IgD-negative memory B cell (primary cell): ENCODE measurements around the gene QRFP. TPM values are rescaled to one million over a fixed set of nuclear protein-coding genes. Genes with fewer than 3 reads are reported as not detected.

Experiments used
- H3K27ac Mint-ChIP-seq, 3 donors: one replicate each; pipeline ENCODE4 v1.8.0; 2020 to 2022; ENCODE audit warnings: mild to moderate bottlenecking in 3 of 3, mixed read lengths in 3 of 3, moderate library complexity in 1 of 3
- H3K27me3 Mint-ChIP-seq: one replicate; pipeline ENCODE4 v1.8.0; 2021; ENCODE audit warnings: mixed read lengths
- H3K36me3 Mint-ChIP-seq: one replicate; pipeline ENCODE4 v1.8.0; 2020; ENCODE audit warnings: mild to moderate bottlenecking, mixed read lengths
- H3K4me1 Mint-ChIP-seq, 3 donors: one replicate each; pipeline ENCODE4 v1.8.0; 2020 to 2022; ENCODE audit warnings: mixed read lengths in 3 of 3, mild to moderate bottlenecking in 1 of 3
- H3K4me3 Mint-ChIP-seq, 4 donors: one replicate each; pipeline ENCODE4 v1.8.0; 2020 to 2022; ENCODE audit warnings: mild to moderate bottlenecking in 4 of 4, mixed read lengths in 4 of 4, moderate library complexity in 3 of 4
- H3K9me3 Mint-ChIP-seq, 3 donors: one replicate each; pipeline ENCODE4 v1.8.0; 2020 to 2021; ENCODE audit warnings: mixed read lengths in 3 of 3, mild to moderate bottlenecking in 1 of 3
- polyA plus RNA-seq: library from polyadenylated mRNA; unstranded; fragments of 300-500 nt; fragmentation: Illumina TruSeq; gene quantifications from one replicate; pipeline ENCODE4 v1.2.3, GENCODE V29; 2021

QRFP gene
- polyA plus RNA-seq, 1 donor from 2014 or later: not detected

DNA sequence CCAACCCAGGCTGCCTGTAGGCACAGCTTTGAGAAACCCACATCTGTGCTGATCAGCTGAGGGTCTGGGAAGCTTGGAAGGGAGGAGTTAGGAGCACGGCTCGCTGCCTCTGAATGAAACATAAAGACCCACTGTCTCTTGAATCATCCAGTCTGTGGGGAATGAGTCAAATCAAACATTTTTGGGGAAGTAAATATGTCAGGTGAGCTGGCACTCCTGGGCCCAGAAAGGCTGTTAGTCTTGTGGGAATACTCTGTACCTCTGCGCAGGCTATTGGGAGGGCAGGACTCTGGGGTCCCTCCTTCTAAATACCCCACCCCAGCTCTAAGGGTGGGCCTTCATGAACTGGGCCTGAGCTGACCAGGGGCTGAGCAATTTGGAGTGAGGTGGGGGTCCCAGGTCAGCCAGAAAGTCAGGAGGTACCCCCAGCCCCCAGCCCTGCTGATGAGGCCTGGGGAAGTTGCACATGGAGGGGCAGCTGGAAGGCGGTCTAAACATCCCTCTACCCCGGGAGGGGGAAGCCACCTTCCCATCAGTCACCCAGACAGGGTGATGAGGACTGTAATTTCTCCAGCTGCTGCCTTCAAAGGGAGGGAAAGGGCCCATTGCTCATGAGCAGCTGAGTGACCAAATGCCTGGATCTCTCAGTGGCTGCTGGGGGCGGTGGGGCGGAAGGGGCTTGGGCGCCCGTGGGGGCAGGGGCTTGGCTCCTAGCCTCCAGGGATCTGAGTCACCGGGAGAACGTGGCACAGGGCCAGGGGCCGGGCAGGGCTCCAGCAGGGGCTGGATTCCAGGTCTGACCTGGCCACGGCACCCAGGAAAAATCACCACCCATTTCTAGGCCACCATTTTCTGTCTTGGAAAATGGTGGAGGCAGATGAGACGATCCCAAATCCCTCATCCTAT, 31.6 kb upstream of the QRFP start:
- no peak overlapping the region for H3K4me3 Mint-ChIP-seq
- no peaks in the 10 kb centered on the region for H3K36me3 Mint-ChIP-seq
- peaks cover 32% of the 10 kb centered on the region for H3K27me3 Mint-ChIP-seq
- H3K27ac Mint-ChIP-seq: peak overlapping the region in 1 of 3 donors; percentile 19
- H3K4me1 Mint-ChIP-seq: peaks cover 11 to 19% (median 13%) of the 10 kb centered on the region in 3 donors
- H3K9me3 Mint-ChIP-seq: no peaks in the 10 kb centered on the region

DNA sequence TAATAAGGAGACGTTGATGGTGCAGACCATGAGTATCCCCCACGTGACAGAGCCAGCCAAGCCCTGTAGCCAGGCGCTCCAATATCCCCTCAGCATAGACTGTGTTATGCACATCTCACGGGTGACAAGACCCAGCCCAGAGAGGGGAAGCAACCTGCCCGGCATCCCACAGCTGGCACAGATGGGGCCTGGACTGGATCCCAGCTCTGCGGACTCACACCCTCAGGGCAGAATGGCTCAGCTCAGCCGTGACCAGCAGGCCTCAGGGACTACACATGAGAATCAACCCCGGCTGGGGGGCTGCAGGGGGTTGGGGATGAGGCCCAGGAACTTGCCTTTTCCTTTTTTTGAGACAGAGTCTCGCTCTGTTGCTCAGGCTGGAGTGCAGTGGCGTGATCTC, 30.7 kb upstream of the QRFP start:
- Mint-ChIP-seq H3K27me3 (peaks cover 32% of the 10 kb centered on the region), H3K36me3 (no peaks in the 10 kb centered on the region), H3K4me3 (no peak overlapping the region), H3K4me1 (peaks cover 11 to 15% (median 11%) of the 10 kb centered on the region in 3 donors), H3K9me3 (no peaks in the 10 kb centered on the region), H3K27ac (no peak overlapping the region)

DNA sequence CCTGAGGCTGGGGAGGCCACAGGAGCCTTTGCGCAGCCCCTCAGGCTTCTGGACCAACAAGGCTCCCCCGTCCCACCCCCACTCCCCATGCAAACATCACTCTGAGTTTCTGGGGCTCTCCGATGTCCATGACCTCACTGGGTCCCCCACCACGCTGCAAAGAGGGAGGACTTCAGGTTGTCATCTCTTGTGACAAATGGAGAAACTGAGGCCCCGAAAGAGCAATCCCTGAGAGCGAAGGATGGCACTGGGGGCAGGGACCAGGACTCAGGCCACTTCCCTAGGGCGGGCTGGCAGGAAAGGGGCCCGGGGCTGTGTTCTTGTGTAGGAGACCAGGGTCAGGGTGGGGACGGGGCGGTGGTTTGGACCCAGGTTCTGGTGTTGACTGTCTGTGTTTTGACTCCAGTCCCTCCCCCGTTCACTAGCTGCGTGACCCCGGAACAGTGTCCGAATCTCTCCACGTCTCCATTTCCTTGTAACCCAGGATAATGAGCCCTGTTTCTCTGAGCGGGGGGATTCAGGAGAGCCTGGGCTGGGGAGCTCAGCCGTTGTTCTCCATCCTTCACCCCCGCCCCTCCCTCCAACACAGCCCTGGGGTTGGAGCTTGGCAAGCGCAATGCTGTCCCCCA, 28.6 kb upstream of the QRFP start:
- Mint-ChIP-seq H3K36me3 (no peaks in the 10 kb centered on the region), H3K27me3 (peaks cover 21% of the 10 kb centered on the region), H3K4me1 (peaks cover 3 to 6% (median 4%) of the 10 kb centered on the region in 3 donors), H3K4me3 (no peak overlapping the region), H3K27ac (no peak overlapping the region), H3K9me3 (no peaks in the 10 kb centered on the region)

DNA sequence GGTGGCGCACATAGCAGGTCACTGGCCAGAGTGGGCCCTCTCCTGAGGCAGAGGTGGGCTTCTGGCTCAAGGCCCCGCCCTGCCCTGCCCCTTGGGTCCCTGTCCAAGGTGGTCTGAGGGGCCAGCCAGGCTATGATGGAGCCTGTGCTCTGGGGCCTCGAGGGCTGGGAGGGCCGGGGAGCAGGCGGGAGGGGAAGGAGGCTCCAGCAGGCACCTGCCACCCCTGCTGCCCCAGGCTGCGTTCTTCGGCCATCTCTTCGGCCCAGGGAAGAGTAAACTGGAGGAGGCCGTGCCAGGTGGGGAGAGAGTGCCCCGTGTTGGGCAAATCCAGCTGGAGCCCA, 27.8 kb upstream of the QRFP start:
- no peaks in the 10 kb centered on the region for H3K36me3 Mint-ChIP-seq
- H3K4me1 Mint-ChIP-seq: peaks cover 3 to 6% (median 4%) of the 10 kb centered on the region in 3 donors
- H3K9me3 Mint-ChIP-seq: no peaks in the 10 kb centered on the region
- H3K4me3 Mint-ChIP-seq: no peak overlapping the region
- peaks cover 19% of the 10 kb centered on the region for H3K27me3 Mint-ChIP-seq
- H3K27ac Mint-ChIP-seq: no peak overlapping the region

DNA sequence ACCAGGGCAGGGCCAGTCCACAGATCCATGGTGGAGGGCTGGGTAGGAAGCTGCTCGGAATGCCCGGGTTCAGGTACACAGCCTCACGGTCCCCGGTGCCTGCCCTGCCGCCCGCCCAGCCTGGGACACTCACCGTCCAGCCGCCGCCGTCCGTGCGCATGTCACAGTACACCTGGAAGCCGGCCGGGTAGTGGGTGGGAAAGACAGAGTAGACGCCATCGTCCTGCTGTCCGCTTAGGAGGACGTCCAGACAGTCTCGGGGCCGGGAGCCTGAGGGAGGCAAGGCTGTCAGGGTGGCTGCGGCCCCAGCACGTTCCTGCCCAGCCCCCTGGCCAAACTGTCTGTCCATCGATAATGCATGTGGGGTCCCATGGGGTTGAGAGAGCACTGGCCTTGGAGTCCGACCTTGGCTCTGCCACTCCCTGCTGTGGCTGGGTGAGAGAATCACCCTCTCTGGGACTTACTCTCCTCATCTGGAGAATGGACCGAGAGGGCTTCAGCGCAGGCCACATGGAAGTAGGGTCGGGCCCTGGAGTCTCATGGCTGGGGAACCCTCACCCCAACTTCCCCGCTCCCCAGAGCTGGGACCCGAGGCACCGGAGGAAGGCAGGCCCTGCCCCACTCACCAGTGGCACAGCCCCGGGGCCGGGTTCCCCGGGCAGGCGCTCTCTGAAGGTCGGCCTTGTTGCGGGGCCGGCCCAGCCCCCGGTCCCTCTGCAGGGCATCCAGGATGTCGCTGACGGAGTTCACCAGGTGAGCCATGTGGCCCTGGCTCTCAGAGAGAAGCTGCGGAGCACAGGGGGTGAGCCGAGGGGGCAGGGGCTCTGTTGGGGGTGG, 27.2 kb upstream of the QRFP start:
- H3K36me3 Mint-ChIP-seq: no peaks in the 10 kb centered on the region
- H3K9me3 Mint-ChIP-seq: no peaks in the 10 kb centered on the region
- no peak overlapping the region for H3K27ac Mint-ChIP-seq
- H3K4me3 Mint-ChIP-seq: peak overlapping the region in 1 of 4 donors; percentile 27
- H3K27me3 Mint-ChIP-seq: peaks cover 21% of the 10 kb centered on the region
- H3K4me1 Mint-ChIP-seq: peaks cover 3 to 6% (median 4%) of the 10 kb centered on the region in 3 donors

DNA sequence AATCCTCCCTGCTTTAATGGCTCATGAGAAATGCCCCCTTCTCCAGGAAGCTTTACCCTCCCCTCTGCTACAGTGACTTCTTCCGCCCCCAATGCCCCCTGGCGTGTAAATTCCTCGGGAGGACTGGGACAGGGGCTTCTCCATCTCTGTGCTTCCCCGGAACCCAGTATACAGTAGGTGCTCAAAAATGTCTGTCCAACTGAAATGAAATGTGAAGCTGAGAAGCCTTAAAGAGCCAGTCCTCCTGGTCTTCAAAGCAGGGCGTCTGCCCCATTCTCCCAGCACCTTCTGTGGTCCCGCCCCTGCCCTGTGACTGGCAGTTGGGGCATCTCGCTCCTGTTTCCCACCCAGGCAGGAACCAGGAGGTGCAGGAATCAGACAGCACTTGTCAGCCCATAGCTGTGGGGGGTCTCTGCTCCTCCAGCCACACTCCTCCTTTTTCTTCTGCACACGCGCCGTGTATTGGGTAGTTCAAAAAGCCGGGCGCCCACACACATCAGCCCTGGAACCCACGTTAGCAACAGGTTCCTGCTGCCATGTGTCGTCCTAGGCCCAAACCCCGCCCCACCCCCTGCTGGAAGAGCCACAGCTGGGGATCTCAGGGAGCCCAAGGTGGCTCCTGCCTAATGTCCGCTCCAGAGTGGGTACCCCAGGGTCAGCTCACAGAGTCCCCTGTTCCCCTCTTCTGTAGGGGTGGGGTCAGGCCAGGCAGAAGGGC, 26.4 kb upstream of the QRFP start:
- H3K9me3 Mint-ChIP-seq: no peaks in the 10 kb centered on the region
- H3K27me3 Mint-ChIP-seq: peaks cover 18% of the 10 kb centered on the region
- H3K27ac Mint-ChIP-seq: no peak overlapping the region
- no peak overlapping the region for H3K4me3 Mint-ChIP-seq
- H3K36me3 Mint-ChIP-seq: no peaks in the 10 kb centered on the region
- peaks cover 3 to 4% (median 4%) of the 10 kb centered on the region in 3 donors for H3K4me1 Mint-ChIP-seq

DNA sequence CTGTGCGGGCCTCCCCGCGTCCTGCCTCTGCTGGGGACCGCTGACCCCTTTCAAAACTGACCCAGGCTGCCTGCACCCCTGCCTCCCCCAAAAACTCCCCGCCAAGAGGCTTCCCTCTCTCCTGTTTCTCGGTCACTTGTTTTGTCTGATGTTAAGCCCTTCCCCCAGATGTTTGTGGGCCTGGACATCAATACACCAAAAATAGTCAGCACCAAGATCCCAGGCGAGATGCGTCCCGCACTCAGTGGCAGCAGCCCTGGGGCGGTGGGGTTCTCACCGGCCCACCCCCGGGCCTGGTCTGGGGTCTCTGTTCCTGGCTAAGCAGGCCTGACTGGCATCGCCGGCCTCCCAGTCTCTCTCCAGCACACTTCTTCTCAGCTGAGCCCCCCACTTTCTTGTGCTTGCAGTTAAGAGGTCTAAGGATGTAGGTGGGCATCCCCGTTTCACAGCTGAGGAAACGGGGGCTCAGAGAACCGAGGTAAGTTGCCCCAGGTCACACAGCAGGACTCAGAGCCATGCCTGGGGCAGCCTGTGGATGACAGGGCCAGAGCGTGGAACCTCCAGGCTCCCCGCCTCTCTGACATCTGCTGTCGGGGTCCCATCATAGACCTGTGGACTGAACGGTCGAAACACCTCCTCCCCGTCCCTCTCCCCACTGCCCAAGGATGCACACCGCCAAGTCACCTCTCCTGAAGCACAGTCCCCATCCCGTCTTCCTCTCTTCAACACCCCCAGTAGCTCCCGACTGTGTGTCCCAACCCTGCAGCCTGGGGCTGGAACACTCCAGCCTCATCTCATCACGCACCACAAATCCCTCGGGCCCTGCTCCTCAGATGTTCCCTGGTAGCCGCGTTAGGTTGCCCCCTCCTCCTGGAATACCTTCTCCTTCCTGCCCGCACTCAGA, 25.6 kb upstream of the QRFP start:
- Mint-ChIP-seq H3K4me1 (peaks cover 0 to 4% (median 1%) of the 10 kb centered on the region in 3 donors), H3K9me3 (no peaks in the 10 kb centered on the region), H3K27ac (no peak overlapping the region), H3K36me3 (no peaks in the 10 kb centered on the region), H3K4me3 (no peak overlapping the region), H3K27me3 (peaks cover 15% of the 10 kb centered on the region)

DNA sequence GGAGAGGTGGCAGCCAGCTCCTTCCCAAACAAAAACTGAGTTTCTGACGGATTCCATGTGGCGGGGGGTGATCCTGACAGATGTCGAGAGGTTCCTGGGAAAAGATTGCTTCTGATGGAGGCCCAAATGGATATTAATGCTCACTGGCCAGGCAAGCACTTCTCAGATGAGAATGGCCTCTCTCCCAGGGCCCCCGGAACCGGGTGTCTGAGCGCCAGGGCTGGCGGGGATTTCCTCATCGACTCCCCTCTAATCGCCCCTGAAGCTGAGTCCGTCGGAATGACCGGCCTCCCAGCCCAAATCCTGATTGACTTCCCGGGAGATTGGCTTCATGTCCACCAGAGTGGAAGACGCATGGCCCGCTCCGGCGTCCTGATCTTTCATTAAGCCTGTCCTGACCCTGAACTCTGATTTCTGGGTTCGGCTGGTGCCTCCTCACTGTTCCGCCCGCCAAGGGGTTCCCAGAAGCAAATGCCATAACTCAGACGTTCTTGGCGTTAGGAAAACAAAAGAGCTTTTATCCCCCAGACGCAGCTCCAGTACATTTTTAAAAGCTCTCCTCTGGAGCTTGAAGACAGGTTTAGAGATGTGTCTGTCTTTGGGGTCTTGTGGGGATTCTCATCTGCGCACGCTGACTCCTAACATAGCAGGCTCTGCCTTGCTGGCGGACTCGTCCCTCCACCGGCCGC, 24.8 kb upstream of the QRFP start:
- Mint-ChIP-seq H3K36me3 (no peaks in the 10 kb centered on the region), H3K27ac (no peak overlapping the region), H3K4me3 (no peak overlapping the region), H3K9me3 (no peaks in the 10 kb centered on the region), H3K4me1 (peaks cover 0 to 4% (median 1%) of the 10 kb centered on the region in 3 donors), H3K27me3 (peaks cover 15% of the 10 kb centered on the region)

DNA sequence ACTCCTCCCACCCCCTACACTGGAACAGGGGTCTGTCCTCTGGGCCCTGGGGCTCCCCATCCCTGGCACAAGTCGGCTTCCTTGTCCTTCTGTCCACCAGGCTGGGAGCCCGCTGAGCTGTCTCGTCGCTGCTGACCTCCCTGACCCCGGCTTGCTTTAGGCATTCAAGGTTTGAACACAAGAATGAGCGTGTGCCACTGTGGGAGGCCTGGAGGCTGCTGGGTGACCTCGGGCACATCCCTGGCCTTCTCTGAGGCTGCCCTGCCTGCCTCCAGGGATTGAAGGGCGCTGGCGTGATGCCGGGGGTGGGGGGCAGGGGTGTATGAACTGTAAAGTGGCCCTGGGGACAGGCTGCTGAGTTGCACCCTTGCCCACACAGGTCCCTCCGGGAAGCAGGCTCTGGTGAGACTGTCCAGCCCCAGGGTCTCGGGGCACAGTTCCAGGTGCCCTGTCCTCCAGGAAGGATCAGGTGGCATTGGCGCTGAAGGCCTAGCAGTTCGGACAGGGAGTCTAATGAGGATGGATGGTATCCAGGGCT, 24.2 kb upstream of the QRFP start:
- Mint-ChIP-seq H3K9me3 (no peaks in the 10 kb centered on the region), H3K27me3 (peaks cover 15% of the 10 kb centered on the region), H3K27ac (no peak overlapping the region), H3K4me3 (no peak overlapping the region), H3K4me1 (no peaks in the 10 kb centered on the region), H3K36me3 (no peaks in the 10 kb centered on the region)

DNA sequence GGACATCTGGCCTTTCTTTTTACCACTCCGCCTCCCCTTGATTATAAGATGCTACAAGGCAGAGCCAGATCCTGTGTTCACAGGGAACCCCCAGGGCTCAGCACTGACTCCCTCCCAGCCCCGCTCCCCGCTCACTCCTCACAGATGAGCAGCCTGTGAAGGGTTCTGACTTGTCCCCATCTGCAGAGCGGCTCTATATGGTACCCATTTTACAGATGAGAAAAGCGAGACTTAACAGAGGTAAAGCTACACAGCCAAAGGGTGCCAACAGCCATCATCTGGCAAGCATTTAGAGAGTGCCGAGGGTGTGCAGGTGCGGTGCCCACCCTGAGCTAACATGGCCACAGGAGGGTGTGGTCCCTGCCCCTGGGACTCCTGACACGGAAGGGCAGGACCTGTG, 23.6 kb upstream of the QRFP start:
- Mint-ChIP-seq H3K9me3 (no peaks in the 10 kb centered on the region), H3K27ac (no peak overlapping the region), H3K36me3 (no peaks in the 10 kb centered on the region), H3K27me3 (peaks cover 15% of the 10 kb centered on the region), H3K4me3 (no peak overlapping the region), H3K4me1 (no peaks in the 10 kb centered on the region)

DNA sequence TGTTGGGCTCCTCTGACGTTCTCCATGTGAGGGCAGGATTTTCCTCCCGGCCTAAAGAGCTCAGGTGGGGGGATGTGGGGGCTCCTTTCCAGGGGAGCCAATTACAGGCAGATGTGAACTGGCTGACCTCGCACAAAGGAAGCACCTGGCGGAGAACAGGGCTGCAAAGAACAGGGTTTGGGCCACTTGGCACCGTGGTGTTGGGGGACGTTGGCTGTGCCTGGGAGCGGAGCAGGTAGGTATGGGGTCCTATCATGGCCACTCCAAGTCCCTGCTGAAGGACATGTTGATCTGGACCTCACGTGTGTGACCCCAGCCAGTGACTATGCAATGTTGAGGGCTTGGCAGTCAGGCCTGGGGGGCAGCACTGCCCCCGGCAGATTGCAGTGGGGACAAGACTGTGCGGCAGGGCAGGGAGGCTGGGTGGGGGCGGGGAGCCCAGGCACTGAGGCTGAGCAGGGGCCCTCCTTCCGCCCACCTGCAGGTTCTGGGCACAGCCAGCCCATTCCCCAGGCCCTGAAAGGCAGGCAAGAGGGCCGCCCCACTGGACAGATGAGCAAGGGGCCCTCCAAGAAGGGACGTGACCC, 23.0 kb upstream of the QRFP start:
- H3K27me3 Mint-ChIP-seq: peaks cover 15% of the 10 kb centered on the region
- H3K9me3 Mint-ChIP-seq: no peaks in the 10 kb centered on the region
- H3K4me3 Mint-ChIP-seq: no peak overlapping the region
- no peaks in the 10 kb centered on the region for H3K4me1 Mint-ChIP-seq
- no peaks in the 10 kb centered on the region for H3K36me3 Mint-ChIP-seq
- H3K27ac Mint-ChIP-seq: no peak overlapping the region

DNA sequence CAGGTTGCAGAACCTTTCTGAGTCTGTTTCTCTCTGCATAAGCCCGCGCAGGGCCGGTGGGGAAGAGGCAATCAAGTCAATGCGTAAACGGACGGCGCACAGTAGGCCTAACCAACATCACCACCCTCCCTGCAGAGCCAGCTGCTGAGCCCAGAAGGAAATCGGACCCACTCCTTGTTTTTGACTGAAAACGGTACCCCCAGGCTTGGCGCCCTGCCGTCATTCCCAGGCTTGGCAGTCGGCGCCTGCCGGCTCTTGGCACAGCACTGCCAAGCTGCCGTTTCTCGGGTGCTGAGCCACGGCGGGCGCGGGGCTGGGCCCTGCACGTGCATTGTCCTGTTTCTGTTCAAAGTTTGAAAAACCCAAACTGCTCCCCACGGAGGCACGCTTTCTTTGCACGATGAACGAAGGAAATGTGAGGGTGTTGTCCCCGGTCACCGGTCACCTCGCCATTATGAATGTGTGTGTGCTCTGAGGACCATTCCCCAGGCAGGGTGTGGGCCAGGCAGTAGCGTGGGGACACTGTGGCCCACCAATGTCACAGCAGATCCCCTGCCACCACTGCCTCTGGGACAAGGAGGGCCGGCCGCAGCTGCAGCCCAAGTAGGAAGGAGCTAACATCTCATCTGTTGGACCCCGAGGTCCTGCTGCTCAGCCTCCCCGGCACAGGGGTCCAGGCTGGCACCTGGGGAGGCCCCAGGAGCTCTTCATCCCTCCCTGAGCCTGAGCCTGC, 22.4 kb upstream of the QRFP start:
- no peaks in the 10 kb centered on the region for H3K4me1 Mint-ChIP-seq
- H3K27ac Mint-ChIP-seq: no peak overlapping the region
- no peak overlapping the region for H3K4me3 Mint-ChIP-seq
- no peaks in the 10 kb centered on the region for H3K36me3 Mint-ChIP-seq
- H3K9me3 Mint-ChIP-seq: no peaks in the 10 kb centered on the region
- H3K27me3 Mint-ChIP-seq: peaks cover 16% of the 10 kb centered on the region
